GM18907 (cell line): ENCODE measurements around the gene TBC1D4.

Experiments used
- ATAC-seq: cut with Tn5 transposase; IDR thresholded peaks from one replicate; pipeline ENCODE4 v1.9.1; 2021; ENCODE audit warnings: mild to moderate bottlenecking, moderate library complexity; ENCODE audit not compliant: unreplicated experiment

The TBC1D4 gene

DNA sequence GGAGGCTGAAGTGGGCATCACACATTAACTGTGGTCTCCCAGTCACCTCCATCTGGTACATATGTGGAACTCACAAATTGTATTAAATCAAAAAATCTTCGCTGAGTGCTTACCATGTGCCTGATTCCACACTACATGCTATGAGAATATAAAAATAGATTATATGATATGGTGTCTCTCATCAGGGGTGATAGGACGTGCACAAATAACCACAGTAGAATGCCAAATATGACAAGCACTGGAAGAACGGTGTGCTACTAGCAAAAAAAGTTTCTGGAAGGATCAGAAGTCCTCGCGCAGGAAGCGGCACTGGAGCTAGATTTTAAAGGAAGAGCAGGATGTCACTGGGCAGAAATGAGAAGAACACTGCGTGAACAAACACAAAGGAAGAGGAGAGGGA lies 62.3 kb downstream of the TBC1D4 start:
- ATAC-seq: no peak

DNA sequence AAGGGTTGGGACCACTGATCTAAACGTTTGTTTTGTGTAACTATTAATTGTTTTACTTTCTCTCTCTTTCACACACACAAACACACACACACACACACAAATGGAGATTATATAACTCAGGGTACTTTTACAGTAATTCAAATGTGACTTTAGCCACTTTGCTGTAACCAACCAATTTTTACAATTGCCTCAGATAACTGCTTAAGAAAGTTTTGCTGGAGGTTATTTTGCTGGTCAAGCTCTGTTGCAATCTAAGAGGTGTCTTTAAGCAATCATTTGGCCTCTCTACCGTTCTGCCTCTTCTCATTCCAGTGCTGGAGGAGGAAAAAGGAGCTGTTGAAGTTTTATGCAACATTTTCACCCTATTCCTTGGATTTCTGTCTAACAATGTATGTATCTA lies 63.0 kb downstream of the TBC1D4 start:
- ATAC-seq: no peak

DNA sequence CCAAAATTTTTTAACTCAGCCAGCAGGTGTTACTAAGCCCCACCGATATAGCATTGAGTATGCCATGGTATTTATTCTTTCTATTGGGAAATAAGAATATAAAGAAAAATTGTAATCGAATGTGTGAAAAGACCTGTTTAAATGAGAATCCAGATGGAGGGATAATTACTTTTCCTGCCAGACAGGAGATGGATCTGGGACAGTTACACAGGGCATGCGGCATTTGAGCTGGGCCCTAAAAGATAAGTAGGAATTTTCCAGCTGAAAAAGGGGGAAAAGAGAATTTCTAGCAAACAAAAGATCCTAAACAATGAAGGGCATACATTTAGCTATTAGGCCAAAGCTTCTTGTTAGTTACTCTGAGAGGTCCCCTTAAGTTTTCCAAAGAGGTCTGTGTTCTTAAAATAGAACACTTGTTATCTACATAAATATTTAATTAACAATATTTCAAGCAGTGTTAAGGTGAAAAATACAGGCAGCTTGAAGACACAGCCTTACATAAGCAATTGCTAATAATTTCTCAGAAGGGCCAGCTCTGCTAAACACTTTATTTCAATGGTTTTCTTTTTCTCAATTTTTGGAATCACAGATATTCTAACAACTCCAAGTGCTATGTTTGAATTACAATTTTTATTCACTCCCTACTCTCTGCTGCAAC lies 63.7 kb downstream of the TBC1D4 start:
- no peak for ATAC-seq

DNA sequence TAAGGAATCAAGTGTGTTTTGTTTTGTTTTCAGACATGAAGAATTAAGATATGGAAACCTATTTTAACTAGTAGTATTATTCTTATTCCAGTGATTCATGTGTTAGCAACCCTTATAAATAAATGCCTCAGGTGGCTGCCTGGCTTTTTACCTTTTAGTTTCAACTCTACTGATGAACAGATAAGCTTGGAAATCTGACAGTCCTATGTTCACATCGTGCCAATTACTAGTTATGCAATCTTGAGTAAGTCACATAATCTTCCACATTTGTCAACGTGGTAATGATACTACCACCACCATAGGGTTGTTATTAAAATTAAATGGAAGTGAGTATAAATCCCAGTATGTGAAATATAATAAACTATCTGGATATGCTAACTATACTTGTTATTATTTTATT lies 64.3 kb downstream of the TBC1D4 start:
- ATAC-seq: no peak

DNA sequence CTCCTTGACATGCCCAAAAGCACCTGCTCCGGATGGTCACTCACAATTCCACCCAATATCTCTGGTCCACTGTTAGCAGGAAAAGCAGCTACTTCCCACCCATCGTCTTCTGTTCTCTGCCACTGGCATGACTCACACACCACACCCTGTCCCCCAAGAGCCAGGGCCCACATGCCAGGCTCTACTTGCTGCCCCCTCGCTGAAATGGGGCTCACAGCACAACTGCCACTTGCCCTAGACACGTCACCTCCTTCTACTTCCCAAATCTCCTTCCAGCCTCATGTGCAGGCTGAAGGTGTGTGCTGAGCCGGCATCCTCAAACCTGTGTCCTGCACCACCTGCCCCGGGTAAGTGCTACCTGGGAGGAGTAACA lies 65.0 kb downstream of the TBC1D4 start:
- peak; percentile 19 for ATAC-seq

DNA sequence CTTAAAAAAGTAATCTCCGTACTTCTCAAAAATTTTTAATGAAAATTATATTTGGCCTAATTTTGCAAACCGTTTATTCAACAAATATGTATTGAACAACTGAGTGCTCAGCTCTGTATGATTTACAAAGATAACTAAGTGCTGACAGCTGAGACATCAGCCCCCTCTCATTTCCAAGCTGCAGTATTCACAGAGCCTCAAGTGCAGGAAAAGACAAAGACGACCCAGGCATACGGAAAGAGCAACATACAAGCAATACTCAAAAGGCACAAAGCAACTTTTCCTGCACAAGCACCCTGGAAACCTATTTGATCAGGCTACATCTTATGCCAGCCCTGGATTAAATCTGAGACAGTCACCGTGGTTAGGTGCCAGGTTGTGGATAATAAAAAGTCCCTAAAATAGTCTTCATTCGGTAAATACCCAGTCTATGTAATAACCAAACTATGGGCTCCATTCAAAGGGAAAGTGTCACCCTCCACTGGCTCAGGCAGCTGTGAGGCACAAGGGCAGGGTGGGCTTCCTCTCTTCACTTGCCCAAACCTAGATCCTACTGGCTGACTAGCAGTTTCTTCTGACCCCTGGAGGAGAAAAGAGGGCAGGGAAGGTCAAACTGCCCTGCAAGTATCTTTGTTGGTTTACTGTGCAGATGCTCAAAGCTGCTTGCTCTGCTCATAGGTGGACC lies 65.5 kb downstream of the TBC1D4 start:
- ATAC-seq: peak; percentile 82

DNA sequence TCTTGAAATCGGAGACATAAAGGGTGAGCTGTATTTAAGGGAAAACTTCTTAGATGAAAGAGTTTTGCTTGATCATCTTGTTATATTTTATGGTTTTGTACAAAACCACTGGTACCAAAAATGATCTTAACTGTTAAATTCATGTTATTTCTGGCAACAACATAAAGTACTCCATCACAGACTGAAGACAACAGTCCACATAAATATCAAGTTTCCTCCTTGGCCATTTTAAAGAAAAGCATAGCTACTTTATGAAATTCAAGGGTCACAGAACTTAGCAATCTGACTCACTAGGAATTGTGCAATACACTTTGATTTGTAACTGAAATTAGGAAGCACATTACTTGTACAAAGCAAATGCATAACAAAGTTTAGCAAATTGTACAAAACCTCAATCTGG lies 66.3 kb downstream of the TBC1D4 start:
- ATAC-seq: no peak

DNA sequence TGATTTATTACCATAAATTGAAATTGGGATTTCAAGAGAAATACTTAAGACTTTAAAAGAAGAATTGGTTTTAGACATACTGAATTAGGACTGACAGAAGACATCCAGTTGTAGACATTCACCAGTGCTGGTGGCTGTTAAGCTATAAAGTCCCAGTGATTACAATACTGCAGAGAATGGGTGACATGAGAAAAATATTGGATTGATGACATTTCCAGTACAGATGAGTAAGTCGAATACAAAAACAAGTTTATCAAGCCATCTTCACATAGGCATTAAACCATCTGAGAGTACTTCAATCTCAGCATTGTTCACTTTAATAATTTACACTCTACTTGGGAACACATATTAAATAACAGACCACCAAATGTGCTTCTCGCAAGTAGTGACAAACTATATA lies 66.8 kb downstream of the TBC1D4 start:
- ATAC-seq: no peak

DNA sequence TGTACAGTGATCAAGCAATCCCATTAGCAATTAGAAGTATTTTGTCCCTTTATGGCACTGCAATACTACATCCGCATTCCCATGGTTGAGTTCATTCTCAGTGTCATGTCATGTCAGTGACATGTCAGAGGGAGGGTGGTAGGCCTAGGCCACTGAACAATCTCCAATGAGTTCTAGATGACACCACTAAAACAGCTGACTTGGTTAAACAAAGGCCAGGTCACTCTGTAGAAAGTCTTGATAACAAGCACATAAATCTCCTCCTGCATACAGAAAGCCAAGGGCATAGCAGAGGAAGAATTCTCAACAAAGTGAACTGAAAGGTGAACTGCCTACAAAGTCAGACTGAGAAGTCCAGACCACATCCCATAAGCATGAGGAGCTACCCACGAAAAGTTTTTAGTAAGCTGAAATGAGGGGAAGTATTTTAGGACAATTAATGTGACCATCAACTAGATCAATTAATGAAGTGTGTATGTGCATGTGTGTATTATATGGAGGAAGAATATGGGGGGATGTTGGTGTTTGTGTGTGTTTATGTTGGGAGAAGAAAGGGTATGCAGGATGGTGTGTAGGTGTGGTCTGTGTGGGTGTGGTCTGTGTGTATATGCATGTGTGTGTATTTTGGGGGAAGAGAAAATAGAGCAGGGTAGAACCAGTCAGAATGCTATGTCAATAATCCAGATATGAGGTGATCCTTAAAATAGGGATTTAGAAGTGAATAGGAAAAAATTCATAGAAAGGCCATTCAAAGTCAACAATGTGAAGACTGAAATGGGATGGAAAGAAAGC lies 67.7 kb downstream of the TBC1D4 start:
- ATAC-seq: no peak

DNA sequence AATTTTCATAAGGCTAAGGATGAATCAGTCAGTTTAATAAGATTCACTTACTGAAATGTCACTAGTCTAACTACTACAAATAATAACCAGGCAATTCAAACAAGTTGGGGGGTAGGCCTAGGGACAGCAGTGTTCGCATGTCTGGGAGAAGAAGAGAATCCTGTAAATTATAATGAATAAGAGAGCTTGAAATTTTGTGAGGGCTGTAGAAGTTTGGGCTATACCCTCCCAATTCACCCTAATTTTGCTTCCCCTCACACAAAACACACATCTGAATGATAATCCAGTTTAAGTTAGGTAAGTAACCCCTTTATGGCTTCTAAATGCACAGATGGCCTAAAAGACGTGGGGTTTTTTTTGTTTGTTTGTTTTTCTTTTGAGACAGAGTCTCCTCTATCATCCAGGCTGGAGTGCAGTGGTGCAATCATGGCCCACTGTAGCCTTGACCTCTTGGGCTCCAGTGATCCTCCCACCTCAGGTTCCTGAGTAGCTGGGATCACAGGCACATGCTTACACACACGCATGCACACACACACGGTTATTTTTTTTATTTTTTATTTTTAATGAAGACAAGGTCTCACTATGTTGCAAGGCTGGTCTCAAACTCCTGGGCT lies 69.9 kb downstream of the TBC1D4 start:
- no peak for ATAC-seq

DNA sequence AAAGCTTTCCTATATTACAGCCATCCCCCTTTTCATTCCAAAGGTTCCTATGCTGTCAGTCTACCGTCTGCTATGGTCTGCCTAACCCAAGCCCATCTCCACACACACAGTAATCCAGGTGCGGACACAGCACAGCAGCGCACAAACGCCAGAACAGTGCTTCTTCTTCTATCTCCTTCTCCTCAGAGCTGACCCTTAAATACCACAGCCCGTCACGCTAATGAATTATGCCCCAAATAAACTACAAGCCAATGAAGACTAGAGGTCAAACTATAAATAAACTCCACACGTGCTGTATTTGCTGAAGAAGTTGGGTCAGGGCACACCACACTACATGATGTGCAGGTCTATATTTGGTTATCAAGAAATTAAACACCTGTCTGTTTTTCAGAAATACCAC lies 71.8 kb downstream of the TBC1D4 start:
- ATAC-seq: no peak

DNA sequence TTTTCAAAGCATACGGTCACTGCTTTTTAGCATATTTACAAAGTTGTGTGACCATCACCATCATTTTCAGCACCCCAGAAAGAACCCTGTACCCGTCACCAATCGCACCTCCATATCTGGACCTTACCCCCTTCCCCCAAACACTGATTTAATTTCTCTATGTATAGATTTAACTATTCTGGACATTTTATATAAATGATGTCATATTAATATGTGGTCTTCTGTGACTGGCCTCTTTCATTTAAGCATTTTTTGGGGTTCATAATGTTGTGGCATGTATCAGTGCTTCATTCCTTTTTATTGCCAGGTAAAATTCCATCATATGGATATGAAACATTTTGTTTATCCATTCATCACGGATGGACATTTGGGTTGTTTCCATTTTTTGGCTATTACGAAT lies 74.0 kb downstream of the TBC1D4 start:
- no peak for ATAC-seq

DNA sequence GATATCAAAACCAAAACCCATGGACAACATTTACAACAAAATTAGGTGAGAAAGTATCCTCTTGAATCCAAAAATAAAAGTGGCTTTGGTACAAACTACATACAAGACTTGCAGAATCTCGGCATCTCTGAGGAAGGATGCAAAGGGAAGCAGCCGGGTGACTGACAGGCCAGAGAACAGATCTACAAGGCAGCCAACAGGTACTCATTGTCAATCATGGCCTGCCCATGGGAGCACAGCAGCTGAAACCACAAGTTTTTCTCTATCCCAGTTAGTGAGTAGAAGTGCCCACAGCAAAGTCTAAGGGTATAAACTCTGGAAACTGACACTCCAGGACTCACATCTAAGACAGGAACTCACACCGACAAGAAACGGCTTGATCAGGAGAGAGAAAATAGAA lies 74.5 kb downstream of the TBC1D4 start:
- no peak for ATAC-seq

DNA sequence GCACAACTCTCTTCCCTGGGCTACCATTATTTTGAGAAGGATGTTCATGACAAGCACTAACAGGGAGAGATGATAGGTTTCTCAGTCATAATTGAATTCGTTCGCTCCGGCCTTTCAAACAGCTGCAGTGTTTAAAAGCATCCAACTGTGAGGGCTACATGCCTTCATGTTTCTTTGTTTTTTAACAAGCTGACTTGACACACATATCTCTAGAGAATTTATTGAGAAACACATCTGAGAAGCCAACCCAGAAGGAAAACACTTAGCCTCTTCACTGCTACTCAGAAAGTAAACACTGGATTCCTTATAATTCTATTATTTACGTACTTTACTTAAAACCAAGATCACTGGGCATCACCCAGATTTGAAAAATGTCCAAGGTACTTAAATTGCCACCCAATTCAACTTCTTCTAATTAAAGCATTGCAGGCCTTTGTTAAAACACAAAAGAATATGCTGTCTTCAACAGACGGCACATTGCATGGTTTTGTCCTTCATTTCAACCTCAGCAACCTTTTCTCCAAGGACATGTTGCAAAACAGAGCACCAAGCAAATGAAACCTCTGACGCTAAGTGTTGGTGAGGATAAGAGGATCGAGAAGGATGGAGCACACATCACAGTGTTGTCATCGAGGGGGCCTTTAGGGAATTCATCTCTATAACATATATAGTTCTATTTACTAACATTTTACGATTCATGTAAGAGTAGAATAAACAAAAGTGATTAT lies 75.8 kb downstream of the TBC1D4 start:
- ATAC-seq: no peak

DNA sequence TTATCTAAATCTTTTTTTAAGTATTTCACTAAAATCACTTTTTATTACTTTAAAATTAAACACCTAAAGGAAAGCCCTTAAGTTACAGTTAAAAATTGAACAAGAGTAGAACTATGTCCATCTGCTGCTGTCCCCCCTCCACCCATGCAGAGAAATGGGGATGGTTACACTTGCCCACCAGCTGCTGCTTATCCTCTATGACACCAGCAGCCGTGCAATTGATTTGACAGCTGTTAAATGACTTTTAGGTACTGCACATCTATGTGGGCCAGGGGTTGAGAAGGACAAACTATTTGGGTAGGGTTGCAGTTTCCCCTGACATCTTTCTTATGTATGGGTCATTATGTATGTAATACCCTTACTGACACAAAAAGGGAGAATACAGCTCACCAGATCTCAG lies 77.2 kb downstream of the TBC1D4 start:
- ATAC-seq: no peak

DNA sequence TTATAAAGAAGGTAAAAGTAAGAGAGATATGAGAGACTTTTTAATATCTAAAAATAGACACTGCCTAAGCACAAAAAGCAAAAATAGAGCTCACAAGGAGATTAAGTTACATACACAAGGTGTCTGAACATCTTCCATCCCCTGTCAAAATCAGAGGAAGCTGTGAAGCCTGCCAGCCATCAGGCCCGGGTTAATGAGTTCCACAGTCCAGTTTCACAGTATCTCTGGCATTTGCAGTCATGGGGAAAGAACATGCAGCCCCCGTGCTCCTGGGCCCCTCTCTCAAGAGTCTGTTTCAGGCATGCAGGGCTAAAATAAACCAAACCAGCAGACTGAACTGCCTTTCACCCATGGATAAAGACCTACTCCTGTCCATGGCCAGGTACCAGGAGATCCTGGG lies 79.2 kb downstream of the TBC1D4 start:
- peak; percentile 69 for ATAC-seq

DNA sequence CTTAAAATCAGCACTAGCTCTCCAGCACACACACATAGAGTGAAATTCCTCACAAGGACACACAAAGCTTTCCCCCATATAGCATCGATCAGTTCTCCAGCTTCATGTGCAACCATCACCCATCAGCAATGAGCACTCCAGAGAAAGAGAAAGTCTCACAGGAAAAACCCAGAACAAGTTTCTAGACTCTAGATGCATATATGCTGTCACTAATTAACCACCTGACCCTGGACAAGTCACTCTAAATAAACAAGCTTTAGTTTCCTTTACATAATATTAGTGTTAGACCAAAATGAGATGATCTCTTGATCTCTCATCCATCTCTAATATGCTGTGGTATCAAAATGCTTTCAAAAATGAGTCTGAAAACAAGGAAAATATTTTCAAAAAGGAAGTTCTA lies 81.2 kb downstream of the TBC1D4 start:
- peak; percentile 72 for ATAC-seq

DNA sequence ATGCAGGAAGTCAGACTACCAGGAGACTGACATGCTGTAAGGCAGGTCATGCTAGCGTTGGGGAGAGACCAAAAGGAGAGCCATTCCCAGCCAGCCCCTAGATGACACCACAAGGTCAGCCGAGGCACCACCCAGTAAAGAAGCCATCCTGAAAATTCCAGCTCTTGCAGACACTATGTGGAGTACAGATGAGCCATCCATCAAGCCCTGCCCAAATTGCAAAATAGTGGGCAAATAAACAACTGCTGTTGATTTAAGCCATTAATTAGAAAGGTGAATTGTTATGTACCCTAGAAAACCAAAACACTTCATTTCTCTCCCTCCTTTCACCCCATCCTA lies 82.1 kb downstream of the TBC1D4 start:
- no peak for ATAC-seq

DNA sequence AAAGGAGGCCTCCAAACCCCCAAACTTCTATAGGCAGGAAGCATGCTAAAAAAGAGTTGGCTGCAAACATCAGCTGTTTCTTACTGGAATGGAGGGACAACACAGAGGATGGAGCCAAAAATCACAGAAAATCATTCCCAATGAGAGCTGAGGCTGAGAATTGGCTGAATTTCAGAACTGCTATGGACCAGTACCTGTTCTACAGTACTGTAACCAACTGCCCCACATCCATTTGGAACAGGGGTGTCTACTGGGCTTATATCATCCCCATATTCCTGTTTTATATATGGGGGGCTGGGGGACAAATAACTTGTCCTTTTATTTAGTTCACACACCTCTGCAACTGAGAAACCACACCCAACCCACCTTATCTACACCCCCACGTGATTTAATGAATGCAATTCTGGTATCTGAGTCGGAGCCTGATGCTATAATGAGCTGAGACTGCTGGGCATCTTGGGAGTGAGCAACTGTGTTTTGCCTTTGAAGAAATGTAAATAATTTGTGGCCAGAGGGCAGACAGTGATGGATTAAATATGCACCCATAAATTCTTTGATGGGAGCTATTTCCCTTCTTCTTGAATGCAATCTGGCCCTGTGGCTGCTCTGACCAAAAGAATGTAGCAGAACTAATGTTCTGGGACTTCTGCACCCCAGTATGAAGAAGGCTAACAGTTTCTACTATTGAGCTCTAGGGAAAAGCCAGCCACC lies 82.6 kb downstream of the TBC1D4 start:
- ATAC-seq: no peak

DNA sequence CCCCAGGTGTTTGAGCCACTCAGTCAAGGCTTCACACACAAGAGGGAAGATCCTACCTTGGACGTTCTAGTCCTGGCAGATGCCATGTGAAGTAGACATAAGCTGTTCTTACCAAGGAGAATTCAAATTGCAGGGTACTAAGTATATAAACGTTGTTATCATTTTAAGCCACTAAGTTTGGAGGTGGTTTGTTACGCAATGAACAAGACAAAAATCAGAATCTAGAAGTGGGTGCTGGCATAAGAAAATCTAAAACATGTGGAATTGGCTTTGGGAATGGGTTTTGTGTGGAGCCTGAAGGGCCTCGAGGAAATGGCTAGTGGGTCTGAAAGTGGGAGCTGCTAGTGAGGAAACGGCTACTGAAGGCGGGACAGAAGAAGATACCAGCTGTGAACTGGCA lies 83.9 kb downstream of the TBC1D4 start:
- no peak for ATAC-seq

DNA sequence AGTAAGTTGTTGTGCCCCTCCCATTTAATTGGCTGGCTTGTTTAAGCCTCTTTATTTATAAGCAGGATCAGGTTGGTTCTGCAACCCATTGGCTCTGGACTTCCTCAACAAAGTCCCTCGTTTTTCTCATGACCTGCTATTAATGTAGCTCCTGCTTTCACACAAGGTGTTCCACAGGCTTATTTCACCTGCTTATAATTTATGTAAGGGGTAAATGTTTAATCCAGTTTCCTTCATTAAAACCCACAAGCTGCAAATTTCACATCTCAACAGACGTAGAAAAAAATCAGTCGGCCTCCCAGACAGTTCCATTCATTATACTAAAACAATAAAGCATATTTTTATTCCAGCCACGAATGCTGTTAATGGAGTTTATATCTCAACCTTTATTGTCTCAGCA lies 86.1 kb downstream of the TBC1D4 start:
- no peak for ATAC-seq
